ENCODE results near the gene LHCGR. TPM values are rescaled to one million over a fixed set of nuclear protein-coding genes. Genes with fewer than 3 reads are reported as not detected.

Gene LHCGR
- total and polyA plus RNA-seq, 2 of the 4 experiments (the other 2 are of a cell fraction) = 0.10 to 0.18 TPM

- CTCF ChIA-PET = interaction anchor here (1.0 kb wide), 1 partner anchor 10 kb away, joined by 3 read pairs; no protein-coding TSS in a partner anchor
- peaks cover 6% of the 10 kb centered on the region for H3K4me1 ChIP-seq (ENCODE audit: control insufficient read depth, insufficient read depth, low read length)
- no peaks in the 10 kb centered on the region for H3K9me3 ChIP-seq (ENCODE audit: control insufficient read depth, insufficient read depth, low read length)
- intact Hi-C loops (cut with micrococcal nuclease) = no loop called here
- no peak overlapping the region for H3K9ac ChIP-seq (ENCODE audit: low read depth, low read length)
- POLR2A ChIA-PET (ENCODE audit: unreplicated experiment) = no interaction called here
- H3K4me2 ChIP-seq (ENCODE audit: low read depth, low read length) = no peak overlapping the region
- no peak overlapping the region for H2AK9ac ChIP-seq (replicated peaks; ENCODE audit: low read depth, low read length, poor library complexity)
- H3K27ac ChIP-seq (ENCODE audit: insufficient read depth, low read length) = no peak overlapping the region
- H3K18ac ChIP-seq (ENCODE audit: low read depth, low read length) = no peak overlapping the region
- H2AK5ac ChIP-seq (ENCODE audit: low read depth, low read length) = no peak overlapping the region
- H2AFZ ChIP-seq (replicated peaks; ENCODE audit: low read length, poor library complexity) = no peak overlapping the region
- H4K91ac ChIP-seq (ENCODE audit: insufficient read depth, low read depth, low read length) = no peak overlapping the region
- no peak overlapping the region for H2BK15ac ChIP-seq (ENCODE audit: low read depth, low read length)
- H2BK5ac ChIP-seq (ENCODE audit: low read depth, low read length, poor library complexity, severe bottlenecking) = no peak overlapping the region
- ATAC-seq (ENCODE audit: low read depth) (no peak), DNase-seq (no peak)
- no peak overlapping the region for H3K56ac ChIP-seq (ENCODE audit: extremely low read depth, insufficient read depth, low read length)
- H3K4me3 ChIP-seq (ENCODE audit: insufficient read depth, low read depth, low read length) = no peak overlapping the region
- no peak overlapping the region for H4K8ac ChIP-seq (ENCODE audit: low read depth in 2 of 2, low read length in 2 of 2)
- H3K9me1 ChIP-seq (ENCODE audit: insufficient read depth, low read length) = no peaks in the 10 kb centered on the region
- TF ChIP-seq BHLHE40 (IDR thresholded peaks at IDR 0.05; ENCODE audit: low read depth, low read length) = no peak
- TF ChIP-seq, protein P1, sequence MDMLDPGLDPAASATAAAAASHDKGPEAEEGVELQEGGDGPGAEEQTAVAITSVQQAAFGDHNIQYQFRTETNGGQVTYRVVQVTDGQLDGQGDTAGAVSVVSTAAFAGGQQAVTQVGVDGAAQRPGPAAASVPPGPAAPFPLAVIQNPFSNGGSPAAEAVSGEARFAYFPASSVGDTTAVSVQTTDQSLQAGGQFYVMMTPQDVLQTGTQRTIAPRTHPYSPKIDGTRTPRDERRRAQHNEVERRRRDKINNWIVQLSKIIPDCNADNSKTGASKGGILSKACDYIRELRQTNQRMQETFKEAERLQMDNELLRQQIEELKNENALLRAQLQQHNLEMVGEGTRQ (IDR thresholded peaks at IDR 0.05; ENCODE audit: low read depth, low read length) = no peak
- no peak for TF ChIP-seq POLR2A (IDR thresholded peaks at IDR 0.05; ENCODE audit: low read depth, low read length)
- no peak for TF ChIP-seq RAD21 (IDR thresholded peaks at IDR 0.05; ENCODE audit: low read length)
- no peak for TF ChIP-seq ELK1 (IDR thresholded peaks at IDR 0.05; ENCODE audit: borderline replicate concordance, low read depth, low read length)
- TF ChIP-seq RCOR1 (IDR thresholded peaks at IDR 0.05; ENCODE audit: insufficient replicate concordance, low read length) = no peak
- no peak for TF ChIP-seq SMC3 (IDR thresholded peaks at IDR 0.05; ENCODE audit: low read depth, low read length)
- no peak for TF ChIP-seq NFE2L2 (IDR thresholded peaks at IDR 0.05; ENCODE audit: low read depth, low read length)
- BruUV-seq (replicated peaks) = no TSS peak
- no peak overlapping the region for H2BK20ac ChIP-seq (ENCODE audit: low read depth, low read length)
- H3K79me1 ChIP-seq (ENCODE audit: low read depth in 1 of 2, low read length in 2 of 2) = no peaks in the 10 kb centered on the region
- H2BK120ac ChIP-seq (ENCODE audit: low read depth, low read length) = no peak overlapping the region
- in situ Hi-C loops (cut with MboI; ENCODE audit: low sequenced_read_pairs) = no loop called here
- no peaks in the 10 kb centered on the region for H4K20me1 ChIP-seq (ENCODE audit: insufficient read depth, low read length)
- H3K23ac ChIP-seq (ENCODE audit: low read depth, low read length) = no peak overlapping the region
- no peak overlapping the region for H3K14ac ChIP-seq (replicated peaks; ENCODE audit: low read depth, low read length)
- no peaks in the 10 kb centered on the region for H3K36me3 ChIP-seq (ENCODE audit: control insufficient read depth, insufficient read depth, low read length)
- H3K27me3 ChIP-seq (ENCODE audit: control insufficient read depth, insufficient read depth, low read length) = peaks cover 7% of the 10 kb centered on the region
- no CpG with 5 or more reads among the region's 1 CpG for WGBS, 2 experiments (ENCODE audit: extremely low coverage in 2 of 2, insufficient read length in 1 of 2)
- H4K5ac ChIP-seq (ENCODE audit: low read depth, low read length) = no peak overlapping the region
- no peak overlapping the region for H3K4ac ChIP-seq (ENCODE audit: low read depth, low read length)
- dilution Hi-C loops (cut with HindIII; ENCODE audit: low sequenced_read_pairs, unreplicated experiment) = no loop called here
These were observed 2.3 kb downstream of the LHCGR start for GRCh38 chr2:48753228-48753627.
